HG03460 (cell line): ENCODE data around the gene ILK.

Source experiments
- ATAC-seq: cut with Tn5 transposase; IDR thresholded peaks from one replicate; pipeline ENCODE4 v1.9.1; 2021; ENCODE audit not compliant: unreplicated experiment

Gene ILK

GRCh38 chr11:6633422-6634408, 30.1 kb downstream of the ILK start:
- ATAC-seq: no peak

DNA sequence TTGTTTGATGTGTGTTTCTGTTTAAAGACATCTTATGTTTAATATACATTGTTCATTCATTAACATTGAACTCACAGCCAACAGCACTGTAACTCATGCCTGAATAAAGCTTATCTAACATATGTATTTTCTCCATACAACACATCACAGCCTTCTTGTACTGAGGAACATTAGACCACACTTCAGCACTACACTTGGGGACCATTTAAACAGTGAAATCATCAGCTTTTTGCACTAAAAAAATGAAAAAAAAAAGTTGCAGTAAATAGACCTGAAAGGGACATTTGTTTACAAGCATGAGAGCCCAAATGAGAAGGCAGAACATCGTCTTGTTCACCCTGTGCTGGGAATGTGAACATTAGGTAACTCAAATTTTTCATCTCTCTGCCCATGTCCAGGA, 31.0 kb downstream of the ILK start:
- no peak for ATAC-seq

DNA sequence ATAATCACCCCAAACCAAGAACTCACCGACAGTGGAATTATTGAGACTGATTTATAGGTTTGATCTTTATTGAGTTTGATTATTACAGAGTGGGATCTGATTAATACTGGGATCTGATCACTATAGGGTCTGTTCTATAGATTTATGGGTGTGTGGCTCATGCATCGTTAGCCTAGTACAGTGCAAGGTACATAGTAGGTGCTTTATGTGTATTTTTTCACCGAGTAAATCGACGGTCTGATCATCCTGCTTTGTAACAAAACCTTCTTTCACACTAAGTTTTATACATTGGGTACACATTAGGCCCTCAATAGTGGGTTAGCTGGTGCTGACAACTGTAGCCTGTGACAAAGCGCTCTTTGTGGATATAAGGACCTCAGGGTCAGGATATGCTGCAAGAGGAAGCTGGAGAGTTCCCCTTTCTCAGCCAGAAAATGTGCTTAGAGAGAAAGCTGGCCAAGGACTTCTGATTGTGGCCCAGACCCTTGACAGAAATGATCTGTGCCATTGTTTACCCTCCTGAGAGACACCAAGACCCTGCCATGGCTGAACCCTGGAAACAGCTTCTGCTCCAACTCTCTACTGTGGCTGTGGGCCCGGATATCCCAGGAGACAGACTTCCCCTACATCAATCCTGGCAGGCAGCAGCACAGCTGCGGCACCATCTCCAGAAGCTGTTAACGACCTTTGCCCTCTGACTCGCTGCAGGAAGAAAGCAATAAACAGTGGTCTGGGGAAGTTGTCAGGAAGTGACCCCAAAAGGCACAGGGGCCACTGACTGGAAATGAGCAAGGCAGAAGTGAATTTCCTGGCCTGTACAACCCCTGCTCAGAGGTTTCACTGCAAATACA, 31.7 kb downstream of the ILK start:
- ATAC-seq: no peak

GRCh38 chr11:6636480-6636879, 32.9 kb downstream of the ILK start:
- no peak for ATAC-seq

DNA sequence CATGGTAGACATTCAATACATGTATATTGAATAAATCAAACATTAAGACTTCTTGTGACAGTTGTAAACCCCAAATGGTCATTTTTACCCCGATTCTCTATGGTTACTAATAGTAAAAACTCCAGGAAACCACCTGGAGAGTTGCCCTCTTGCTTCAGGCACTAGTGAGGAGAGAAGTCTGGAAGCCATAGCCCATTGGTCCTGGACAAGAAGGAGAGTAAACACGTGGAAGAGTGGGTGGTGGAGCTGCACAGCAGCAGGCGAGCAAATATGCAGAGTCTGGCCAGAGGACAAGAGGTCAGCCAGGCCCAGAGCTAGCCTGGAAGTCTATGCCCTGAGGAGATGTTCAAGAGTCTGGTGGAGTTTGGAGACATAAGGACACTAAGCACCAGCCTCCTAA, 34.3 kb downstream of the ILK start:
- no peak for ATAC-seq

- no peak for ATAC-seq
These were observed 34.9 kb downstream of the ILK start for GRCh38 chr11:6638429-6638828.

- no peak for ATAC-seq
These were observed 36.7 kb downstream of the ILK start for GRCh38 chr11:6640036-6640984.

DNA sequence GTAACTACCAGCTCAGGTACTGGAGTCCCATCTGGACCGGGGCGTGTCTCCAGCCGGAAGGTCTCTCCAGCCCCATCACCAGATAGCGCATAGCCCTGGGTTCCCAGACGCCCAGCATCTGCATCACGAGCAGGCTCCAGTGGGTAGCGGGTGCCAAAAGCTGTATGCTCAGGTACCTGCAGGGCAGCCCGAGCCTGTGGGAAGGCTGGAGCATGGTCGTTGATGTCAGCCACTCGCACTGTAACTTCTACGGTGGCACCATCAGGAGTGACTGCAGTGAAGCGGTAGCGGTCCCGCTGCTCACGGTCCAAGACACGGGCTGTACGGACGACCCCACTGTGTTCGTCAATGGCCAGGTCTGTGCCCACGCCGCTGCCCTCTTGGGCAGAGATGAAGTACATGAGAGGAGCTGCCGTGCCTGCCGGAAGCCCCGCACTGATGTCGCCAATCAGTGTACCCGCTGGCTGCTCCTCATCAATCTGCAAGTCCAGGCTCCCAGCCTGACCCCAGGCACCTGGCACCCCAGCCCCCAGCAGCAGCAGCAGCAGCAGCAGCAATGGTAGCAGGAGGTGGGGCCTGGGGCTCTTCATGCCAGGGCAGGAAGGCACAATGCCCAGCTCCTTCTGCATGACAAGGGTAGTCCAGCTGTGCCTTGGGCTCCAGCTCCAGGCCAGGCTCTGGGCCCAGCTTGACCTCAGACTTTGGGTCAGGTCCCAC, 37.6 kb downstream of the ILK start:
- no peak for ATAC-seq

DNA sequence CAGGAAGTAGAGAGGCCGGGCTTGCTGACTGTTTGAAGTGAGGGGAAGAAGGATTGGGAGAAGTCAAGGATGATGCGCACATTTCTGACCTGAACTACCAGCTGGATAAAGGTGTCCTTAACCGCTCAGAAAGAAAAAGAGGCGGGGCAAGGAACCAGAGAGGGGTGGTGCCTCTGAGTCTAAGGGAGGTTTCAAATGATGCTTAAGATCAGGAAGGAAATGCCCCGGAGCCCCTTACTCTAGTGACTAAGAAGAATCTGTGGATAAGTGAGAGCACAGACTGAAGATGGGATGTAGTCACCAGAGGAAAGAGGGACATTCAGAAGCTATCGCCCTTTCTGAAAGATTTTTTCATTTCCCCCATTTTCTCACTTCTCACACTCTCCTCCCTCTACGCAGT, 39.4 kb downstream of the ILK start:
- ATAC-seq: no peak

- ATAC-seq: no peak
These were observed 42.5 kb downstream of the ILK start for GRCh38 chr11:6646071-6646470.

DNA sequence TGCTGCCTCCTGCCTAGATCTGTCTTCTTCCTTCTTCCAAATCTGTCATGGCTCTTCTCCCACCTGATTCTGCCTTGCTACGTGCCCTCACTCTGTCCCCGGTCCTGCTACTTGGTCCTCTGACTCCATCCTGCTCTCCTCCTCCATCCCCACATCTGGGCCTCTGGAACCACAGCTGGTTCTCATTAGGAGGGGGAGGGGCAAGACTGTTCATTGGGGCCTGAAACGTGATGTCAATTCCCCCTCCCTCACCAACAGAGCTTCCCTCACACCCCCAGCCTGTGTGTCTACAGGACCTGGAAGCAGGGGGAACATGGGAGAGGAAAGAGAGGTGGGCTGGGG, 43.0 kb downstream of the ILK start:
- ATAC-seq: no peak

DNA sequence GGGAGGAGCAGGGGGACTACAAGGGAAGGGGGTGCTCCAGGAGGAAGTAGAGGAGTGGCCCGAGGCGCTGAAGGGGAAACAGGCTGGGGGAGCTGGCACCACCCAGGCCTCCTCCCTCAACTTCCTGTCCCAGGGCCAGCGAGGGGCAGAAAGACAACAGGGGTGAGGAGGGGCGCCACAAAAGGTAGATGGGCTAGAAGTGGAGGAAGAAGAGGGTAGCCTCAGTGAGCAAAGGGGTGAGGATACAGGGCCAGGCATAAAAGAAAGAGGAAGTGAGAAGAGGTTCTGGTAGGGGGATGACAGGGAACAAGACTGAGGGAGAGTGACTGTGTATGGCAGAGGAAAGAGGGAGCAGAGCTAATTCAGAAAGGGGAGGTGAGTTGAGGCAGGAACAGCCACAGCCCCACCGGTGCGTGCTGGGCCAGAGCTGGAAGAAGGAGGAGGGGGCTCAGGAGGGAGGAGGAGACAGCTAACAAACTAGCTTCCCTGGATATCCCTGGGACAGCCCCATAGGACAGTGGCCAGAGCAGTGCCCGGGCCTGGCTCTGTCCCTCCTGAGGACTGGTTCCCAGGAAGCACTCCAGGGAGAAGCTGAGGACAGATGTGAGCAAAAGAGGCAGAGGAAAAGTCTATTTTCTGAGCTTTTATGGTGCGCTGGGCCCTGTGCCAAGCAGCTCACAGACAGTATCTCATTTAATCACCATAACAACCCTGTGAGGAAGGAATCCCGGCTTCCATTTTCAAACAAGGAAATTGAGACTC, 43.5 kb downstream of the ILK start:
- peak; percentile 94 for ATAC-seq

DNA sequence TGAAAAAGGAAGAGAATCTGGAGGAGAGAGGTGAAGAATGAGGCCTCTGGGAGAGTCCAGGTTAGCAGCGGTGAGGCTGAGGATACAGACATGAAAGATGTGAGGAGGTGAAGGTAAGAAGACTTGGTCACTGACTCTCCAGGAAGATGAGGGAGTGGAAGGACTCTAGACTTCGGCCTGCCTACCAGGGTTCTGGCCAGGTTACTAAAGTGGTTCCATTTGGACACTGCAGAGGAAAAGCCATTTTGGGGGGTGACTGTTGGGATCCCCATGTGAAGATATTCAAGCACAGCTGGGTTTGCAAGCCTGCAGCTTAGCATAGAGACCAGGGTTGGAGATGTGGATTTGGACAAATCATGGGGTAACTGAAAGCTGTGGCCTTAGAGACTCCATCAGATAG, 44.3 kb downstream of the ILK start:
- no peak for ATAC-seq

DNA sequence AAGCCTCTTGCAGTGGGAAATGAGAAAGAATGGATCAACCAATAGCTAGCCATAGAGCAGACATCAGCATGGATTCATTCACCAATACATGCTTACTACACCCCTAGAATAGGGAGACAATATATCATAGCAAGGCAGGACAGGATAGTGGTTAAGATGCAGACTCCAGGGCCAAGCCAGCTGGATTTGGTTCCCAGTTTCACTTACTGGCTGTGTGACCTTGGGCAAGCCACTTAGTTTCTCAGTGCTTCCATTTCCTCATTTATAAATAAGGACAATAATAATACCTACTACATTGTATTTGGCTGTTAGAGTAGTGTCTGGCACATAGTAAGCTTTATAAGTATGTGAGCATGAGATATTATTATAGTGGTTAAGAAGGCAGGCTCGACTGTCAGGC, 44.9 kb downstream of the ILK start:
- ATAC-seq: no peak

- ATAC-seq: no peak
These were observed 46.5 kb downstream of the ILK start for GRCh38 chr11:6650104-6650503.

- ATAC-seq: no peak
These were observed 47.4 kb downstream of the ILK start for GRCh38 chr11:6650980-6651379.

GRCh38 chr11:6652182-6652581, 48.6 kb downstream of the ILK start:
- no peak for ATAC-seq

GRCh38 chr11:6653097-6653496, 49.5 kb downstream of the ILK start:
- ATAC-seq: no peak

DNA sequence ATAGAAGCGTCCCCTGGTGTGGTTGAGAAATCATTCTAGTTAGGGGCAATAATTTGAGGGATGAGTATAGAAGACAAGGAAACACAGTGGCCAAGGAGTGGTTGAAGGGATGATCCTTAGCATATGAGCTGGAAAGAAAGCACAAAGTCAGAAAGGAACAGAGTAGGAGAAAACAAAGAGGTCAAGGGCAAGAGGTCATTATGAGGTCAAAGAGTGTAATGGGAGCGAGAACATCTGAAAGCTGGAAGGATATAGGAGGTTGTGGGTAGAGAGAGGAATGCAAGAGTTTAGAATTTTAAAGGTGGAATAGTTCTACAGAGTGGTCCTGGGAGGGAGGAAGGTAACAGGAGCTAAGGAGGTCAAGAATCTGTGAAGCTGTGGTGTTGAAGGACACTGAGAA, 50.1 kb downstream of the ILK start:
- no peak for ATAC-seq
